K562 (cell line): ENCODE data around the gene RARRES2. TPM values are rescaled to one million over a fixed set of nuclear protein-coding genes. Genes with fewer than 3 reads are reported as not detected.
A peak's percentile ranks its signal among the peaks of the same experiment; 100 is the strongest.

ENCODE experiments used
- ELF4 ChIP-seq: fragments of 450-650 bp; formaldehyde crosslinking; IDR thresholded peaks from 2 replicates; pipeline ENCODE4 v1.4.0; 2022; ENCODE audit warnings: missing genetic modification characterization
- FOXP1 ChIP-seq: sonication (generic); formaldehyde crosslinking; IDR thresholded peaks from 2 replicates; pipeline ENCODE4 v1.8.0; 2022; ENCODE audit warnings: mild to moderate bottlenecking, missing genetic modification reagents
- NBN ChIP-seq: fragments of 450-650 bp; IDR thresholded peaks from 2 replicates; pipeline ENCODE4 v1.6.1; 2016; ENCODE audit warnings: low read depth, mild to moderate bottlenecking
- NFATC3 ChIP-seq: fragments of 450-650 bp; IDR thresholded peaks from 2 replicates; pipeline ENCODE4 v1.6.1; 2017; ENCODE audit warnings: mild to moderate bottlenecking
- NFRKB ChIP-seq: fragments of 450-650 bp; IDR thresholded peaks from 2 replicates; pipeline ENCODE4 v1.6.1; 2016; ENCODE audit warnings: low read depth
- RUNX1 ChIP-seq: sonication (generic); IDR thresholded peaks from 2 replicates; pipeline ENCODE4 v1.6.1; 2016; ENCODE audit warnings: antibody characterized with exemption, low read depth
- SMARCA4 ChIP-seq: fragments of 450-650 bp; IDR thresholded peaks from 2 replicates; pipeline ENCODE4 v1.6.1; 2016
- YY1 ChIP-seq, 3 experiments: IDR thresholded peaks; 2 replicates each; pipeline ENCODE4 v1.6.1; 2011; ENCODE audit warnings: low read length in 2 of 3, mild to moderate bottlenecking in 2 of 3, moderate library complexity in 2 of 3, borderline replicate concordance in 1 of 3, control low read depth in 1 of 3, low read depth in 1 of 3; ENCODE audit not compliant: insufficient read depth in 3 of 3, insufficient replicate concordance in 2 of 3, control insufficient read depth in 1 of 3, insufficient read length in 1 of 3; ENCODE audit errors: extremely low read depth in 1 of 3
- ZBTB40 ChIP-seq, 2 experiments: fragments of 450-650 bp in 1 of 2; sonication (generic) in 1 of 2; formaldehyde crosslinking in 1 of 2; IDR thresholded peaks; 2 replicates each; pipeline versions ENCODE4 v1.7.1 to v1.9.0; 2016 to 2022; ENCODE audit warnings: inconsistent platforms in 1 of 2, mild to moderate bottlenecking in 1 of 2, missing genetic modification reagents in 1 of 2
- ZKSCAN1 ChIP-seq: fragments of 150-350 bp; IDR thresholded peaks from 2 replicates; pipeline ENCODE4 v1.6.1; 2016; ENCODE audit warnings: low read depth, low read length
- ZNF644 ChIP-seq: fragments of 200-800 bp; sonication (Bioruptor generic); IDR thresholded peaks from 2 replicates; pipeline ENCODE4 v1.6.1; 2016; ENCODE audit warnings: low read depth, missing genetic modification characterization, missing compliant biosample characterization
- ZNF740 ChIP-seq, 3 experiments: fragments of 200-800 bp in 1 of 3; sonication (Bioruptor generic) in 1 of 3; sonication (generic) in 1 of 3; formaldehyde crosslinking in 1 of 3; IDR thresholded peaks; 2 replicates each; pipeline versions ENCODE4 v1.6.1 to v1.8.0; 2016 to 2022; ENCODE audit warnings: mild to moderate bottlenecking in 2 of 3, missing compliant biosample characterization in 2 of 3, missing genetic modification characterization in 2 of 3, missing genetic modification reagents in 1 of 3
- ZNF75A ChIP-seq: fragments of 450-650 bp; formaldehyde crosslinking; IDR thresholded peaks from 2 replicates; pipeline ENCODE4 v1.4.0; 2020; ENCODE audit warnings: mild to moderate bottlenecking
- polyA plus RNA-seq, 8 experiments: library from polyadenylated mRNA; depleted of rRNA in 4 of 8; stranded (reverse) in 5 of 8; unstranded in 3 of 8; fragments of >200 nt; fragmentation: Nextera tagmentation in 2 of 8; fragmentation: Illumina TruSeq in 1 of 8; extraction: Ambion mirVana in 2 of 8; extraction: Trizol in 1 of 8; gene quantifications; 2 replicates each; pipeline versions ENCODE4 v1.2.1 to v1.2.3, GENCODE V29; 2011 to 2014; ENCODE audit warnings: inconsistent platforms in 1 of 8, missing spikeins in 1 of 8
- total RNA-seq, 7 experiments: library from RNA; depleted of rRNA in 6 of 7; stranded (reverse); fragments of >200 nt in 6 of 7; fragmentation: Illumina TruSeq in 2 of 7; extraction: Trizol in 2 of 7; gene quantifications; 2 replicates each; pipeline versions ENCODE4 v1.2.1 to v1.2.3, GENCODE V29; 2011 to 2021; ENCODE audit warnings: low replicate concordance in 1 of 7
- TF ChIP-seq, protein P1 (sequence below): fragments of 450-650 bp; formaldehyde crosslinking; IDR thresholded peaks from 2 replicates; pipeline ENCODE4 v1.4.0; 2022; ENCODE audit warnings: missing genetic modification characterization

Gene RARRES2
- total and polyA plus RNA-seq, 9 of the 15 experiments (the other 6 are each of a cell fraction or from before 2014, with no cell fraction given) = 0.11 to 1.7 (median 0.23) TPM; not detected in 6

- 0 out of 2 replicates have a peak, but pooled peaks have one; percentile 34 for TF ChIP-seq ZBTB40 (IDR thresholded peaks at IDR 0.05)
- no peak; the same call in 1 of the 2 replicates for TF ChIP-seq ZBTB40 (CRISPR knock-in tag; IDR thresholded peaks at IDR 0.05)
- TF ChIP-seq NBN = peak; percentile 32; the same call in 1 of the 2 replicates
- TF ChIP-seq ZNF75A (CRISPR knock-in tag) = no peak
- TF ChIP-seq SMARCA4 = peak; percentile 8; the same call in 1 of the 2 replicates
- no peak for TF ChIP-seq ZNF740 (CRISPR knock-in tag; IDR thresholded peaks at IDR 0.05)
- 0 out of 4 replicates have a peak, but pooled peaks of 1 of the 2 experiments have one; percentile 1 for TF ChIP-seq ZNF740 (tag; IDR thresholded peaks at IDR 0.05)
- TF ChIP-seq, protein P1, sequence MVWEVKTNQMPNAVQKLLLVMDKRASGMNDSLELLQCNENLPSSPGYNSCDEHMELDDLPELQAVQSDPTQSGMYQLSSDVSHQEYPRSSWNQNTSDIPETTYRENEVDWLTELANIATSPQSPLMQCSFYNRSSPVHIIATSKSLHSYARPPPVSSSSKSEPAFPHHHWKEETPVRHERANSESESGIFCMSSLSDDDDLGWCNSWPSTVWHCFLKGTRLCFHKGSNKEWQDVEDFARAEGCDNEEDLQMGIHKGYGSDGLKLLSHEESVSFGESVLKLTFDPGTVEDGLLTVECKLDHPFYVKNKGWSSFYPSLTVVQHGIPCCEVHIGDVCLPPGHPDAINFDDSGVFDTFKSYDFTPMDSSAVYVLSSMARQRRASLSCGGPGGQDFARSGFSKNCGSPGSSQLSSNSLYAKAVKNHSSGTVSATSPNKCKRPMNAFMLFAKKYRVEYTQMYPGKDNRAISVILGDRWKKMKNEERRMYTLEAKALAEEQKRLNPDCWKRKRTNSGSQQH = 0 out of 2 replicates have a peak, but pooled peaks have one; percentile 28
- peak; percentile 44; the same call in 1 of the 2 replicates for TF ChIP-seq RUNX1
- TF ChIP-seq ZNF644 = peak; percentile 84
- 0 out of 2 replicates have a peak, but pooled peaks have one; percentile 38 for TF ChIP-seq FOXP1
- peak; percentile 14; the same call in 1 of the 2 replicates for TF ChIP-seq NFRKB
- peak in 1 of 3 experiments; percentile 67 for TF ChIP-seq YY1 (IDR thresholded peaks at IDR 0.05; ENCODE audit: borderline replicate concordance in 1 of 3, control insufficient read depth in 1 of 3, extremely low read depth in 1 of 3, insufficient read depth in 3 of 3, insufficient read length in 1 of 3, insufficient replicate concordance in 2 of 3, low read depth in 1 of 3, low read length in 2 of 3)
- TF ChIP-seq NFATC3 = peak; percentile 64; the same call in 1 of the 2 replicates
- no peak for TF ChIP-seq ELF4 (CRISPR knock-in tag)
- no peak for TF ChIP-seq ZKSCAN1
Observed at GRCh38 chr7:150323682-150324372, 17.6 kb downstream of the RARRES2 start (continued).
